ENCODE measurements around the gene PCYT1B.
"Not testable (repeated sequence)": the region's sequence is repeated elsewhere in the genome, so short reads cannot be mapped to it uniquely, and the experiment has no call there.

PCYT1B gene

GRCh38 chrX:24607616-24608015 lies 39.5 kb downstream of the PCYT1B start:
- POLR2A ChIA-PET (ENCODE audit: low non-redundant PET) = no interaction called here
- TF ChIP-seq CTCF (conservative IDR thresholded peaks at IDR 0.05; ENCODE audit: low read depth) = no peak
- CTCF ChIA-PET = no interaction called here

GRCh38 chrX:24605941-24606340 lies 41.2 kb downstream of the PCYT1B start:
- POLR2A ChIA-PET (ENCODE audit: low non-redundant PET); H3K27ac ChIP-seq; CTCF ChIA-PET; DNase-seq (ENCODE audit: low spot score): not testable (repeated sequence)

More at GRCh38 chrX:24607616-24608015, 39.5 kb downstream of the PCYT1B start:
- DNase-seq (ENCODE audit: low spot score) = no peak
- no peak overlapping the region for H3K27ac ChIP-seq

- ChIA-PET CTCF (no interaction called here), POLR2A (ENCODE audit: low non-redundant PET) (no interaction called here)
- no peak for TF ChIP-seq CTCF (conservative IDR thresholded peaks at IDR 0.05; ENCODE audit: low read depth)
Measured at GRCh38 chrX:24603191-24603590, 44.0 kb downstream of the PCYT1B start.

GRCh38 chrX:24601858-24602257 lies 45.3 kb downstream of the PCYT1B start:
- ChIA-PET POLR2A (ENCODE audit: low non-redundant PET) (no interaction called here), CTCF (no interaction called here)
- no peak overlapping the region for H3K27ac ChIP-seq
- DNase-seq (ENCODE audit: low spot score) = no peak
- TF ChIP-seq CTCF (conservative IDR thresholded peaks at IDR 0.05; ENCODE audit: low read depth) = no peak

More at GRCh38 chrX:24603191-24603590, 44.0 kb downstream of the PCYT1B start:
- DNase-seq (ENCODE audit: low spot score) = no peak
- no peak overlapping the region for H3K27ac ChIP-seq

- CTCF ChIA-PET = no interaction called here
- no peak for TF ChIP-seq CTCF (conservative IDR thresholded peaks at IDR 0.05; ENCODE audit: low read depth)
- no peak for DNase-seq (ENCODE audit: low spot score)
- no peak overlapping the region for H3K27ac ChIP-seq
- POLR2A ChIA-PET (ENCODE audit: low non-redundant PET) = no interaction called here
Measured at GRCh38 chrX:24594501-24594900, 52.6 kb downstream of the PCYT1B start.

GRCh38 chrX:24590111-24590510 lies 57.0 kb downstream of the PCYT1B start:
- no peak for TF ChIP-seq CTCF (conservative IDR thresholded peaks at IDR 0.05; ENCODE audit: low read depth)
- no peak for DNase-seq (ENCODE audit: low spot score)
- ChIA-PET CTCF (no interaction called here), POLR2A (ENCODE audit: low non-redundant PET) (no interaction called here)
- no peak overlapping the region for H3K27ac ChIP-seq

GRCh38 chrX:24577091-24577490 lies 70.1 kb downstream of the PCYT1B start:
- no peak overlapping the region for H3K27ac ChIP-seq
- ChIA-PET POLR2A (ENCODE audit: low non-redundant PET) (no interaction called here), CTCF (no interaction called here)
- no peak for DNase-seq (ENCODE audit: low spot score)
- no peak for TF ChIP-seq CTCF (conservative IDR thresholded peaks at IDR 0.05; ENCODE audit: low read depth)
